ENCODE results near the gene DENND5B. TPM values are rescaled to one million over a fixed set of nuclear protein-coding genes. Genes with fewer than 3 reads are reported as not detected.

DENND5B gene
- total RNA-seq, 1 experiment from 2014 or later = 9.2 TPM

GRCh38 chr12:31583878-31584277 is 7.1 kb downstream of the DENND5B start:
- TF ChIP-seq, protein P1, sequence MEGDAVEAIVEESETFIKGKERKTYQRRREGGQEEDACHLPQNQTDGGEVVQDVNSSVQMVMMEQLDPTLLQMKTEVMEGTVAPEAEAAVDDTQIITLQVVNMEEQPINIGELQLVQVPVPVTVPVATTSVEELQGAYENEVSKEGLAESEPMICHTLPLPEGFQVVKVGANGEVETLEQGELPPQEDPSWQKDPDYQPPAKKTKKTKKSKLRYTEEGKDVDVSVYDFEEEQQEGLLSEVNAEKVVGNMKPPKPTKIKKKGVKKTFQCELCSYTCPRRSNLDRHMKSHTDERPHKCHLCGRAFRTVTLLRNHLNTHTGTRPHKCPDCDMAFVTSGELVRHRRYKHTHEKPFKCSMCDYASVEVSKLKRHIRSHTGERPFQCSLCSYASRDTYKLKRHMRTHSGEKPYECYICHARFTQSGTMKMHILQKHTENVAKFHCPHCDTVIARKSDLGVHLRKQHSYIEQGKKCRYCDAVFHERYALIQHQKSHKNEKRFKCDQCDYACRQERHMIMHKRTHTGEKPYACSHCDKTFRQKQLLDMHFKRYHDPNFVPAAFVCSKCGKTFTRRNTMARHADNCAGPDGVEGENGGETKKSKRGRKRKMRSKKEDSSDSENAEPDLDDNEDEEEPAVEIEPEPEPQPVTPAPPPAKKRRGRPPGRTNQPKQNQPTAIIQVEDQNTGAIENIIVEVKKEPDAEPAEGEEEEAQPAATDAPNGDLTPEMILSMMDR (conservative IDR thresholded peaks at IDR 0.05) = no peak
- no peak for TF ChIP-seq EZH2 (IDR thresholded peaks at IDR 0.05; ENCODE audit: low read depth)
- no peak for DNase-seq
- Histone ChIP-seq H3K79me2 (ENCODE audit: low read depth) (no peaks in the 10 kb centered on the region), H3K27me3 (ENCODE audit: insufficient read depth, low read depth) (no peaks in the 10 kb centered on the region), H3F3A (ENCODE audit: insufficient read depth, low read depth) (no peaks in the 10 kb centered on the region), H3K4me1 (replicated peaks; ENCODE audit: insufficient read depth) (peaks cover 5% of the 10 kb centered on the region), H4K20me1 (ENCODE audit: insufficient read depth) (no peaks in the 10 kb centered on the region), H3K9me3 (ENCODE audit: insufficient read depth, low read depth) (no peaks in the 10 kb centered on the region), H3K9me2 (ENCODE audit: insufficient read depth) (no peaks in the 10 kb centered on the region), H3K27ac (no peak overlapping the region), H3K4me2 (no peak overlapping the region), H3K4me3 (no peak overlapping the region), H3K36me3 (ENCODE audit: low read depth) (no peaks in the 10 kb centered on the region), H2AFZ (no peak overlapping the region)
- intact Hi-C loops (cut with micrococcal nuclease; ENCODE audit: unreplicated experiment) = no loop called here
- CTCF ChIA-PET = no interaction called here
- no TSS peak for BruUV-seq (replicated peaks)
- POLR2A ChIA-PET (ENCODE audit: unreplicated experiment) = interaction anchor here (0.7 kb wide), 1 partner anchor 145 kb away, joined by 5 read pairs; no protein-coding TSS in a partner anchor

GRCh38 chr12:31582155-31582554 is 8.8 kb downstream of the DENND5B start:
- Histone ChIP-seq H3K4me2 (no peak overlapping the region), H4K20me1 (ENCODE audit: insufficient read depth) (no peaks in the 10 kb centered on the region), H3F3A (ENCODE audit: insufficient read depth, low read depth) (no peaks in the 10 kb centered on the region), H3K27ac (no peak overlapping the region), H3K9me2 (ENCODE audit: insufficient read depth) (no peaks in the 10 kb centered on the region), H3K9me3 (ENCODE audit: insufficient read depth, low read depth) (no peaks in the 10 kb centered on the region), H3K79me2 (ENCODE audit: low read depth) (no peaks in the 10 kb centered on the region), H3K4me1 (replicated peaks; ENCODE audit: insufficient read depth) (no peaks in the 10 kb centered on the region), H3K36me3 (ENCODE audit: low read depth) (no peaks in the 10 kb centered on the region), H3K4me3 (no peak overlapping the region), H2AFZ (no peak overlapping the region), H3K27me3 (ENCODE audit: insufficient read depth, low read depth) (no peaks in the 10 kb centered on the region)
- CTCF ChIA-PET = no interaction called here
- no TSS peak for BruUV-seq (replicated peaks)
- DNase-seq = no peak
- intact Hi-C loops (cut with micrococcal nuclease; ENCODE audit: unreplicated experiment) = no loop called here
- TF ChIP-seq EZH2 (IDR thresholded peaks at IDR 0.05; ENCODE audit: low read depth) = no peak
- TF ChIP-seq, protein P1 (conservative IDR thresholded peaks at IDR 0.05) = no peak
- POLR2A ChIA-PET (ENCODE audit: unreplicated experiment) = no interaction called here

GRCh38 chr12:31578632-31579031 is 12.3 kb downstream of the DENND5B start:
- Histone ChIP-seq H3K4me3 (no peak overlapping the region), H3K27ac (no peak overlapping the region), H3K79me2 (ENCODE audit: low read depth) (no peaks in the 10 kb centered on the region), H3K9me2 (ENCODE audit: insufficient read depth) (no peaks in the 10 kb centered on the region), H3K4me1 (replicated peaks; ENCODE audit: insufficient read depth) (no peaks in the 10 kb centered on the region), H3F3A (ENCODE audit: insufficient read depth, low read depth) (no peaks in the 10 kb centered on the region), H4K20me1 (ENCODE audit: insufficient read depth) (no peaks in the 10 kb centered on the region), H3K9me3 (ENCODE audit: insufficient read depth, low read depth) (no peaks in the 10 kb centered on the region), H3K27me3 (ENCODE audit: insufficient read depth, low read depth) (no peaks in the 10 kb centered on the region), H2AFZ (no peak overlapping the region), H3K4me2 (no peak overlapping the region), H3K36me3 (ENCODE audit: low read depth) (no peaks in the 10 kb centered on the region)
- TF ChIP-seq, protein P1 (conservative IDR thresholded peaks at IDR 0.05) = no peak
- TF ChIP-seq EZH2 (IDR thresholded peaks at IDR 0.05; ENCODE audit: low read depth) = no peak
- ChIA-PET CTCF (interaction anchor here (0.6 kb wide), 1 partner anchor 274 kb away, joined by 4 read pairs; no protein-coding TSS in a partner anchor), POLR2A (ENCODE audit: unreplicated experiment) (no interaction called here)
- no TSS peak for BruUV-seq (replicated peaks)
- no peak for DNase-seq
- intact Hi-C loops (cut with micrococcal nuclease; ENCODE audit: unreplicated experiment) = no loop called here
